H1 (cell line): ENCODE data around the gene STT3A. TPM values are rescaled to one million over a fixed set of nuclear protein-coding genes. Genes with fewer than 3 reads are reported as not detected.

Experiments
- CTCF ChIA-PET: fragments of 300-600 bp; sonication (Branson Sonifier 250); formaldehyde crosslinking; loops from one replicate; lab custom pipeline; 2021; ENCODE audit not compliant: partially characterized antibody; lab: Charles Lee
- POLR2A ChIA-PET: fragments of 300-600 bp; sonication (Branson Sonifier 250); formaldehyde crosslinking; loops from one replicate; lab custom pipeline; 2021; ENCODE audit warnings: inconsistent platforms; ENCODE audit not compliant: partially characterized antibody; lab: Charles Lee
- DNase-seq, 2 experiments: peaks; one replicate each; pipeline versions ENCODE4 v3.0.0 to v3.0.0-alpha.2; 2010 to 2022; ENCODE audit warnings: low spot score in 2 of 2, low read depth in 1 of 2, mixed read lengths in 1 of 2
- FAIRE-seq: peaks from 2 replicates; lab custom pipeline; 2011; peaks lifted over from hg19 to GRCh38; lab: Jason Lieb, UNC
- H2AFZ ChIP-seq: 2 replicates; pipeline ENCODE4 v1.8.1; 2012; ENCODE audit warnings: low read length, inconsistent platforms
- H2AK5ac ChIP-seq: 2 replicates; pipeline ENCODE4 v1.6.1; 2013; ENCODE audit warnings: low read depth, low read length
- H2BK120ac ChIP-seq: replicated peaks from 2 replicates; pipeline ENCODE3; 2013; ENCODE audit warnings: low read depth, low read length, inconsistent platforms
- H2BK12ac ChIP-seq: 2 replicates; pipeline ENCODE4 v1.6.1; 2013; ENCODE audit warnings: low read depth, low read length
- H2BK15ac ChIP-seq: 2 replicates; pipeline ENCODE4 v1.6.1; 2013; ENCODE audit warnings: low read length
- H2BK20ac ChIP-seq: 2 replicates; pipeline ENCODE4 v1.6.1; 2013; ENCODE audit warnings: low read length
- H2BK5ac ChIP-seq: 2 replicates; pipeline ENCODE4 v1.6.1; 2013; ENCODE audit warnings: low read depth, low read length
- H3K14ac ChIP-seq: 2 replicates; pipeline ENCODE4 v1.6.1; 2013; ENCODE audit warnings: inconsistent platforms; ENCODE audit not compliant: insufficient read length
- H3K18ac ChIP-seq: 2 replicates; pipeline ENCODE4 v1.6.1; 2013; ENCODE audit warnings: low read length; ENCODE audit errors: extremely low read depth
- H3K23ac ChIP-seq: 2 replicates; pipeline ENCODE4 v1.6.1; 2013; ENCODE audit warnings: inconsistent platforms; ENCODE audit not compliant: insufficient read length
- H3K23me2 ChIP-seq: 2 replicates; pipeline ENCODE4 v1.6.1; 2013; ENCODE audit warnings: low read depth, low read length
- H3K27ac ChIP-seq: 2 replicates; pipeline ENCODE4 v1.6.1; 2011; ENCODE audit warnings: low read depth, low read length, inconsistent platforms
- H3K27me3 ChIP-seq, 4 experiments: replicated peaks in 1 of 4; 1 replicate in 1 of 4; 2 replicates in 3 of 4; pipeline versions ENCODE4 v1.6.1 to v1.8.1; 2011 to 2013; ENCODE audit warnings: low read length in 3 of 4, mild to moderate bottlenecking in 3 of 4, inconsistent platforms in 2 of 4, mixed read lengths in 2 of 4, moderate library complexity in 1 of 4; ENCODE audit not compliant: control insufficient read depth in 3 of 4, insufficient read depth in 3 of 4; ENCODE audit errors: extremely low read depth in 1 of 4
- H3K36me3 ChIP-seq, 4 experiments: 2 replicates each; pipeline versions ENCODE4 v1.6.1 to v1.8.1; 2011 to 2013; ENCODE audit warnings: mild to moderate bottlenecking in 4 of 4, low read length in 3 of 4, moderate library complexity in 2 of 4, control low read depth in 1 of 4, inconsistent platforms in 1 of 4; ENCODE audit not compliant: insufficient read depth in 4 of 4, control insufficient read depth in 2 of 4
- H3K4ac ChIP-seq: replicated peaks from 2 replicates; pipeline ENCODE3; 2013; ENCODE audit warnings: low read length, low read depth, mixed read lengths, inconsistent platforms; ENCODE audit not compliant: insufficient read length
- H3K4me1 ChIP-seq, 4 experiments: replicated peaks in 1 of 4; 1 replicate in 1 of 4; 2 replicates in 3 of 4; pipeline versions ENCODE4 v1.6.1 to v1.8.1; 2011 to 2013; ENCODE audit warnings: low read length in 3 of 4, inconsistent platforms in 2 of 4, mixed read lengths in 1 of 4; ENCODE audit not compliant: insufficient read depth in 4 of 4, control insufficient read depth in 3 of 4
- H3K4me2 ChIP-seq, 2 experiments: 2 replicates each; pipeline versions ENCODE4 v1.6.1 to v1.8.1; 2011 to 2013; ENCODE audit warnings: low read depth in 2 of 2, low read length in 2 of 2, control low read depth in 1 of 2, inconsistent platforms in 1 of 2, mild to moderate bottlenecking in 1 of 2; ENCODE audit not compliant: insufficient read depth in 1 of 2
- H3K4me3 ChIP-seq, 4 experiments: fragments of 200-600, 300-600 bp in 1 of 4; sonication (generic), shearing (Covaris generic), sonication (Bioruptor Twin) in 1 of 4; 2 replicates each; pipeline versions ENCODE4 v1.5.1 to v1.8.1; 2011 to 2016; ENCODE audit warnings: low read length in 4 of 4, low read depth in 3 of 4, control low read depth in 2 of 4, inconsistent platforms in 2 of 4, mild to moderate bottlenecking in 2 of 4, mixed read lengths in 1 of 4, moderate library complexity in 1 of 4; ENCODE audit not compliant: insufficient read depth in 2 of 4; ENCODE audit errors: extremely low read depth in 1 of 4
- H3K56ac ChIP-seq: replicated peaks from 2 replicates; pipeline ENCODE3; 2013; ENCODE audit warnings: low read depth, mild to moderate bottlenecking, mixed read lengths, low read length, inconsistent platforms; ENCODE audit not compliant: insufficient read length
- H3K79me1 ChIP-seq: 2 replicates; pipeline ENCODE4 v1.6.1; 2013; ENCODE audit warnings: low read depth, low read length, control low read depth
- H3K79me2 ChIP-seq, 2 experiments: 2 replicates each; pipeline versions ENCODE4 v1.6.1 to v1.8.1; 2012 to 2013; ENCODE audit warnings: low read length in 2 of 2, mild to moderate bottlenecking in 2 of 2, inconsistent platforms in 1 of 2; ENCODE audit not compliant: insufficient read depth in 2 of 2, control insufficient read depth in 1 of 2
- H3K9ac ChIP-seq, 4 experiments: replicated peaks in 1 of 4; 1 replicate in 1 of 4; 2 replicates in 3 of 4; pipeline versions ENCODE4 v1.6.1 to v1.8.1; 2011 to 2013; ENCODE audit warnings: low read depth in 3 of 4, low read length in 3 of 4, control low read depth in 2 of 4, mild to moderate bottlenecking in 2 of 4, moderate library complexity in 2 of 4, inconsistent platforms in 1 of 4; ENCODE audit errors: extremely low read depth in 1 of 4
- H3K9me3 ChIP-seq, 2 experiments: 2 replicates each; pipeline versions ENCODE4 v1.6.1 to v1.8.1; 2012 to 2013; ENCODE audit warnings: mild to moderate bottlenecking in 2 of 2, moderate library complexity in 2 of 2, control low read depth in 1 of 2, inconsistent platforms in 1 of 2, low read depth in 1 of 2, low read length in 1 of 2, mixed read lengths in 1 of 2; ENCODE audit not compliant: insufficient read depth in 2 of 2
- H4K20me1 ChIP-seq, 2 experiments: replicated peaks in 1 of 2; 2 replicates each; pipeline versions ENCODE3 to v1.8.1; 2011 to 2013; ENCODE audit warnings: inconsistent platforms in 2 of 2, low read length in 2 of 2, mild to moderate bottlenecking in 1 of 2; ENCODE audit not compliant: insufficient read depth in 2 of 2, control insufficient read depth in 1 of 2
- H4K5ac ChIP-seq: 2 replicates; pipeline ENCODE4 v1.6.1; 2013; ENCODE audit warnings: low read length, low read depth, mixed read lengths, inconsistent platforms; ENCODE audit not compliant: insufficient read length
- H4K8ac ChIP-seq: 2 replicates; pipeline ENCODE4 v1.8.0; 2013; ENCODE audit warnings: mild to moderate bottlenecking, moderate library complexity, low read length, inconsistent platforms; ENCODE audit not compliant: insufficient read depth; ENCODE audit errors: extremely low read depth
- H4K91ac ChIP-seq: replicated peaks from 2 replicates; pipeline ENCODE3; 2013; ENCODE audit warnings: low read length, mixed read lengths, inconsistent platforms; ENCODE audit not compliant: insufficient read length
- BACH1 ChIP-seq: IDR thresholded peaks from 2 replicates; pipeline ENCODE4 v1.6.1; 2012; ENCODE audit warnings: low read length, improper control_type of control experiment
- EZH2 ChIP-seq: fragments of 200-600 bp; sonication (generic); IDR thresholded peaks from 2 replicates; pipeline ENCODE4 v1.7.1; 2012; ENCODE audit warnings: low read depth, mild to moderate bottlenecking, moderate library complexity, low read length, inconsistent platforms; ENCODE audit not compliant: severe bottlenecking
- GTF2F1 ChIP-seq: IDR thresholded peaks from 2 replicates; pipeline ENCODE4 v1.6.1; 2012; ENCODE audit warnings: low read depth, low read length, improper control_type of control experiment, borderline replicate concordance
- KDM5A ChIP-seq: fragments of 200-600 bp; IDR thresholded peaks from 2 replicates; pipeline ENCODE4 v1.7.1; 2012; ENCODE audit warnings: mild to moderate bottlenecking, low read length, inconsistent platforms, mixed read lengths
- POLR2A ChIP-seq, 2 experiments: IDR thresholded peaks; 1 replicate in 1 of 2; 2 replicates in 1 of 2; pipeline ENCODE4 v1.6.1; 2011; ENCODE audit warnings: low read depth in 2 of 2, low read length in 2 of 2, mild to moderate bottlenecking in 2 of 2; ENCODE audit errors: control extremely low read depth in 1 of 2
- RBBP5 ChIP-seq: IDR thresholded peaks from 2 replicates; pipeline ENCODE4 v1.7.1; 2012; ENCODE audit warnings: low read depth, mild to moderate bottlenecking, inconsistent platforms, low read length, moderate library complexity, borderline replicate concordance
- RXRA ChIP-seq: IDR thresholded peaks from 2 replicates; pipeline ENCODE4 v1.6.1; 2011; ENCODE audit warnings: low read depth, mild to moderate bottlenecking, low read length, moderate library complexity; ENCODE audit not compliant: insufficient read depth
- SAP30 ChIP-seq: fragments of 300-600 bp; sonication (generic); IDR thresholded peaks from 2 replicates; pipeline ENCODE4 v1.7.1; 2012; ENCODE audit warnings: low read length, moderate library complexity, mild to moderate bottlenecking, inconsistent platforms; ENCODE audit not compliant: insufficient read depth, insufficient replicate concordance
- SIN3A ChIP-seq, 2 experiments: IDR thresholded peaks in 1 of 2; conservative IDR thresholded peaks in 1 of 2; 2 replicates each; pipeline ENCODE4 v1.6.1; 2011 to 2012; ENCODE audit warnings: low read length in 2 of 2, improper control_type of control experiment in 1 of 2, low read depth in 1 of 2, mild to moderate bottlenecking in 1 of 2
- SP2 ChIP-seq: IDR thresholded peaks from 2 replicates; pipeline ENCODE4 v1.6.1; 2012; ENCODE audit warnings: mild to moderate bottlenecking, low read length, inconsistent platforms
- TAF1 ChIP-seq: IDR thresholded peaks from 2 replicates; pipeline ENCODE4 v1.6.1; 2011; ENCODE audit warnings: mild to moderate bottlenecking, low read depth, low read length
- TBP ChIP-seq: IDR thresholded peaks from 2 replicates; pipeline ENCODE4 v1.6.1; 2011; ENCODE audit warnings: low read depth, low read length, improper control_type of control experiment
- TEAD4 ChIP-seq: IDR thresholded peaks from 2 replicates; pipeline ENCODE4 v1.6.1; 2012; ENCODE audit warnings: low read depth, low read length, inconsistent platforms, mixed read lengths
- whole genome bisulfite sequencing, 2 experiments: shearing (Covaris generic) in 1 of 2; methylation state at CpG; one replicate each; pipeline versions ENCODE4 v1.1.6 to v1.1.7; 2013 to 2015; ENCODE audit warnings: low lambda C conversion rate in 2 of 2, mixed read lengths in 2 of 2, inconsistent platforms in 1 of 2, low coverage in 1 of 2, missing lambda C conversion rate in 1 of 2; ENCODE audit not compliant: insufficient replicate concordance in 2 of 2, insufficient coverage in 1 of 2, insufficient read length in 1 of 2; ENCODE audit errors: extremely low coverage in 1 of 2, missing lambda C conversion rate in 1 of 2; 5-methylcytosine and 5-hydroxymethylcytosine counted together
- polyA plus RNA-seq, 7 experiments: library from polyadenylated mRNA; depleted of rRNA in 3 of 7; stranded (reverse) in 5 of 7; unstranded in 2 of 7; fragments of >200 nt in 5 of 7; fragments of 200-250 nt in 2 of 7; gene quantifications; 1 replicate in 5 of 7; 2 replicates in 1 of 7; 4 replicates in 1 of 7; pipeline versions ENCODE4 v1.2.1 to v1.2.3, GENCODE V29; 2011 to 2013; ENCODE audit warnings: missing spikeins in 2 of 7, mixed read lengths in 2 of 7
- total RNA-seq: library from RNA; stranded (reverse); fragmentation: NEBNext Ultra II Directional; extraction: Animal tissue kit (Norgen Biotek cat#: 25700); gene quantifications from 2 replicates; pipeline ENCODE4 v1.2.1, GENCODE V29; 2021
- TF ChIP-seq, protein P1 (sequence below): IDR thresholded peaks from 2 replicates; pipeline ENCODE4 v1.6.1; 2012; ENCODE audit warnings: inconsistent platforms

STT3A gene
- total and polyA plus RNA-seq, 2 of the 8 experiments (the other 6 are each of a cell fraction or from before 2014, with no cell fraction given), result 173 to 211 TPM

- no peak overlapping the region for H3K23ac ChIP-seq
- H3K56ac ChIP-seq, result no peak overlapping the region
- no peaks in the 10 kb centered on the region for H3K79me2 ChIP-seq
- H4K91ac ChIP-seq, result no peak overlapping the region
- no peaks in the 10 kb centered on the region for H4K20me1 ChIP-seq
- CTCF ChIA-PET, result interaction anchor here (0.6 to 1.4 kb wide), 4 partner anchors 16 to 376 kb away, joined by 3 to 4 read pairs (median 3); no protein-coding TSS in a partner anchor
- no peaks in the 10 kb centered on the region for H3K36me3 ChIP-seq
- no peak overlapping the region for H2BK15ac ChIP-seq
- no peak overlapping the region for H2BK120ac ChIP-seq
- H2BK20ac ChIP-seq, result no peak overlapping the region
- H3K27ac ChIP-seq, result no peak overlapping the region
- no peak overlapping the region for H3K9ac ChIP-seq
- no peak overlapping the region for H2BK12ac ChIP-seq
- H4K5ac ChIP-seq, result no peak overlapping the region
- H3K4me2 ChIP-seq, result no peak overlapping the region
- no peak overlapping the region for H3K18ac ChIP-seq
- H4K8ac ChIP-seq, result no peak overlapping the region
- no peaks in the 10 kb centered on the region for H3K27me3 ChIP-seq
- no peaks in the 10 kb centered on the region for H3K23me2 ChIP-seq
- no peak overlapping the region for H3K14ac ChIP-seq
- H3K4me1 ChIP-seq, result no peaks in the 10 kb centered on the region
- H3K79me1 ChIP-seq, result no peaks in the 10 kb centered on the region
- H3K4me3 ChIP-seq, result no peak overlapping the region
- H2AK5ac ChIP-seq, result no peak overlapping the region
- WGBS, 2 experiments, result 84% methylated on average over 3 of the region's 3 CpGs; no CpG with 5 or more reads in 1 of the 2 experiments
- POLR2A ChIA-PET, result no interaction called here
- H3K9me3 ChIP-seq, result no peaks in the 10 kb centered on the region
- no peak for DNase-seq
- H2BK5ac ChIP-seq, result no peak overlapping the region
- no peak overlapping the region for H3K4ac ChIP-seq
- no peak overlapping the region for H2AFZ ChIP-seq
- no peak for FAIRE-seq
- TF ChIP-seq, protein P1, sequence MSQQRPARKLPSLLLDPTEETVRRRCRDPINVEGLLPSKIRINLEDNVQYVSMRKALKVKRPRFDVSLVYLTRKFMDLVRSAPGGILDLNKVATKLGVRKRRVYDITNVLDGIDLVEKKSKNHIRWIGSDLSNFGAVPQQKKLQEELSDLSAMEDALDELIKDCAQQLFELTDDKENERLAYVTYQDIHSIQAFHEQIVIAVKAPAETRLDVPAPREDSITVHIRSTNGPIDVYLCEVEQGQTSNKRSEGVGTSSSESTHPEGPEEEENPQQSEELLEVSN, result no peak
- TF ChIP-seq EZH2 (no peak), TEAD4 (no peak), BACH1 (no peak), SAP30 (no peak), RBBP5 (no peak), POLR2A (IDR thresholded peaks at IDR 0.05; ENCODE audit: control extremely low read depth in 1 of 2, low read depth in 2 of 2, low read length in 2 of 2) (no peak), GTF2F1 (no peak), KDM5A (no peak), RXRA (no peak), TBP (no peak), TAF1 (no peak), SP2 (no peak), SIN3A (conservative IDR thresholded peaks at IDR 0.05 in 1 of 2, IDR thresholded peaks at IDR 0.05 in 1 of 2; ENCODE audit: low read depth in 1 of 2, low read length in 2 of 2) (no peak)
Measured at GRCh38 chr11:125564357-125564756, 28.3 kb upstream of the STT3A start.
